ENCODE measurements around the gene TMPRSS11A.

TMPRSS11A gene

DNA sequence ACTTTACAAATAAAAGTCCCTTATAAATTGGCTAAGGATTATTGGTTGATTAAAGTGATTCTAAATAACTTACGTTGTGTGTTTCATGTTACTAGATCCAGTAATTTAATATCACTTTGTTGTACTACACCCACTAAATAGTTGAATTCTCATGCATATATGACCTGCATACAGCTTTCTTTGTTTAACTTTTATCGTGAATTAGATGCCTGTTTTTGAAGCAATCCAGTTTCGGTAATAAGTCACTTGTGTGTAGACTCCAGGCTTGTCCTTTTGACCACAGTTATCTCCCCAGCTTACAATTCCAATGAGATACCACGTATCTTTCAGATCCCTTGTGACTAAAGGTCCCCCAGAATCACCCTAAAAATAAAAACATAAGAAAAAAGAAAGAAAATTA, 52.2 kb downstream of the TMPRSS11A start:
- DNase-seq, result no peak

- DNase-seq, result no peak
These were observed 52.7 kb downstream of the TMPRSS11A start for GRCh38 chr4:67910585-67910905.

DNA sequence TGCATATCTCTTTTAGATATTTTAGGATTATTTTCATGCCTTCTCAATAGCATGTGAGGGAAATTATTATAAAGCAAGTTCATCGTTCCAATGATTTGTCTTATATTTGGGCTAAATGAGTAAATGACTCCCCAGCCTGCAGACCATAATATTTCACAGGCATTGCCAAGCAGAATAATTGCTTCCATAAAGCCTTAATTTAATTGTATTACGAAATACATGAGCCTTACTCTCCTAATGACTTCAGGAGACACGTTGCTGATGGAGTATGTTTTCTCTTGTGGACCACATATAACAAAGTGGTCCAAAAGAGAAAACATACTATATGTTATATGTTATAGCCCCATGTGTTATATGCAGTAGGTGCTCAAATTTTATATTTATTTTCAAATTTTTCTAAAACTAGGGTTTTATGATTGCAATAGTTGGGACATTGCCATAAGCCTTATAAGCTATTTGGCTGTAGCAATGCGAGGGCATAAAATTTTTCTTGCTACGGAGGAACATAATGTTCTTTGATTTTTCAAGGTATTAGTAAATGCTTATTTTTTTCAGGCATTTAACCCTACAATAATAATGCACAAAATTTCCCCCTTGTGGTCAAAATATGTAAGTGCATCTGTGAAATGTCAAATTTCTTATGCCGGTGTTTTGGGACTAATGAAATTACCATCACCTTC, 53.2 kb downstream of the TMPRSS11A start:
- no peak for DNase-seq

DNA sequence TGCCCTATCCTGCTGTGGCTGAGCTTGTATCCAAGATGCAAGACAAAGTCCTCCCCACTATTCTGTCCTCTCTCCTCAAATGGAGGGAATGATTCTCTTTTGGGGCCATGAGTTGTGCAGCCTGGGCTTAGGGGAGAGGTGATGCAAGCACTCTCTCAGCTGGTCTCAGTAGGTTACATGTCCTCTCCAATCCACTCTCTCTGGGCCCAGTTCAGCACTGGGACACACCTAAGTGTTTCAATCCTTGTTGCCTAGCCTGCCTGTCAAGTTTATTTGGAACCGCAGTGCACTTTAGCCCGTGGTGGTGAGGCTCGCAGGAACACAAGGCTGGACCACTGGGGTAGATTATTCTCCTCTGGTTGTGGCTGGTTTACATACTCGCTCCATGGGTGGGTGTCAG, 55.6 kb downstream of the TMPRSS11A start:
- no peak for DNase-seq

- no peak for DNase-seq
These were observed 64.2 kb downstream of the TMPRSS11A start for GRCh38 chr4:67899096-67899495.

- DNase-seq, result no peak
These were observed 65.6 kb downstream of the TMPRSS11A start for GRCh38 chr4:67897686-67898085.

DNA sequence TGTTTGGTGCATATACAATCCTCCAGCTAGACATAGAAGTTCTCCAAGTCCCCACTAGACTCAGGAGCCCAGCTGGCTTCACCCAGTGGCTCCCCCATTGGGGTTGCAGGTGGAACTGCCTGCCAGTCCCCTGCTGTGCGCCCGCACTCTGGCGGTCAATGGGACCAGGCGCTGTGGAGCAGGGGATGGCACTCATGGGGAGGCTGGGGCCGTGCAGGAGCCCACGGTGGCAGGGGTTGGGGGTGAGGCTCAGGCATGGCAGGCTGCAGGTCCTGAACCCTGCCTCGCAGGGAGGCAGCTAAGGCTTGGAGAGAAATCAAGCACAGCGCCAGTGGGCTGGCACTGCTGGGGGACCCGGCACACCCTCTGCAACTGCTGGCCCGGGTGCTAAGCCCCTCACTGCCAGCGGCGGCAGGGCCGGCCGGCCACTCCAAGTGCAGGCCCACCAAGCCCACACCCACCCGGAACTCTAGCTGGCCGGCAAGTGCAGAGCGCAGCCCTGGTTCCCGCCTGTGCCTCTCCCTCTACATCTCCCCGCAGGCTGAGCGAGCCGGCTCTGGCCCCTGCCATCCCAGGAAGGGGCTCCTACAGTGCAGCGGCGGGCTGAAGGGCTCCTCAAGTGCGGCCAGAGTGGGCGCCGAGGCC, 66.8 kb downstream of the TMPRSS11A start:
- no peak for DNase-seq

DNA sequence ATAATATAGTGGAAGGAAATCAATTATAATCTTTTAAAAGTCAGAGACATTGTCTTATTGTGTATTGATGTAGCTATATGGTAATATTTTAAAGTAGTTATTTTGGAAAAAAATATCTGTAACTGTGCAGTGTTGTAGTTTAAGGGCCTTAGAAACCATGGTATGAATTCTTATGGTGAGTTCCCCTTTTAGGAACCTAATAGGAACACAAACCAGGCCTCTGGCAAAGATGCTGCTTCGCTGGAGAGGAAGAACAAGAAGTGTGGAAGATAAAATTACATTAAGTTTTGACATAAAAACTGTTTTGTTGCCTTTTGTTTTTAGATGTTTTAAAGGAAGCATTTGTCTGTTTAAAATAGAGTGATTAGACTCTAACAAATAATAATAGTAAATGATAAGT, 68.6 kb downstream of the TMPRSS11A start:
- DNase-seq, result no peak

GRCh38 chr4:67892905-67893304, 70.4 kb downstream of the TMPRSS11A start:
- DNase-seq, result no peak

- no peak for DNase-seq
These were observed 71.0 kb downstream of the TMPRSS11A start for GRCh38 chr4:67892253-67892652.

DNA sequence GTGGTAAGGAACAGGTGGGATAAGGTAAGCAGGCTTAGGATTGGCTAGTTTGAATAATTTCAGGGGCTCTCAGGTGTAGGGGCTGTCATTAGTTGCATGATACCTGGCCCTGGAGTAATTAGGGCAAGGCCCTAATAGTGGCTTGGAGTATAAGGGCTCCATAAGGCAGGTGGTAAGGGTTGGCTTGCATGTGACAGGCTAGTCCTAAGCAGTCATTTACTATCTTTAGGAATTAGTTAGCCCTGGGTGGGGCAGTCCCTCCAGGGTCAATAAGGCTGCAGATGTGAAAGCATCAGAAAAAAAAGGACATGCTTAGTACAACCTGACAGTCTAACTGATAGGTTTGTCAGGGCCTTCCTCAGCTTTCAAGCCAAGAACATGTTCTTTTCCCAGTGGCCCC, 71.6 kb downstream of the TMPRSS11A start:
- DNase-seq, result no peak

GRCh38 chr4:67886281-67886680, 77.0 kb downstream of the TMPRSS11A start:
- DNase-seq, result no peak

DNA sequence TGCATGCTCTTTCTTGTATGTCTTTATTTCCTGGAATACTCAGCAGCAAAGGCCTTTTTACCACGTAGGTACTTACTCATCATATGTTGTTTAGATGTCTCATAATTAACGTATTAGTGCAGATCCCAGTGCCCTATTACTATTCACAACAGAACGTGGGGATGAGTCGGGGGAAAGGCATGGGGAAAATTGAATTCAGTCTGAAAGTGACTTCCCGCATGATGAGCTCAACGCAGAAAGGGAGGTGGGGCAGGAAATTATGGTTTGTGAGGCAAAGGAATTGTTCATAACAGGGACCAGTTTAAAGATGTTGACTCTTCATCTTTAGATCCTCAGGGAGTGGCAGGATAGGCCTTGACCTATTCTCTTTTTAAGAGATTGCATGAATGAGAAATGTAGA, 77.5 kb downstream of the TMPRSS11A start:
- DNase-seq, result no peak

- DNase-seq, result no peak
These were observed 78.6 kb downstream of the TMPRSS11A start for GRCh38 chr4:67884701-67885100.

- DNase-seq, result no peak
These were observed 79.4 kb downstream of the TMPRSS11A start, which contains the start of gene TMPRSS11D for GRCh38 chr4:67883902-67884301. Gene TMPRSS11D (minus strand): TSS chr4:67884002. CDS start chr4:67883933, 69 bp downstream.

DNA sequence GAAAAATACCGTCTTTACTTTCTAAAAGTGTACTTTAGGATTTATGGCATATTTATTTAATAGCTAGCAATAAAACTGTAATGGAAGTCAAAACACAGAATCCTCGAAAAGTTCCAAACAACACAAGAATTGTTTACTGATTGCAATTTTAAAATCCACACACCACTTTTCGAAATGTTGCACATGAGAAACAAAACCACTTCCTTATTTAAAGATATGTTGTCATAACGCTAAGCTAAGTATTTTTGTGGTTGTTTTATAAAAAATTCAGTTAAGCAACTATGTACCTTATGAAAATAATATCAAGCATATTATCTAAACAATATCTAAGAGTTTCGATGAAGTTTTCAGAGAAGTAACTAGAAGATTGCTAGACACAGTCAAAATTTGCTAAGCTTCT, 79.8 kb downstream of the TMPRSS11A start:
- DNase-seq, result no peak

GRCh38 chr4:67880866-67881610, 82.3 kb downstream of the TMPRSS11A start:
- DNase-seq, result no peak

DNA sequence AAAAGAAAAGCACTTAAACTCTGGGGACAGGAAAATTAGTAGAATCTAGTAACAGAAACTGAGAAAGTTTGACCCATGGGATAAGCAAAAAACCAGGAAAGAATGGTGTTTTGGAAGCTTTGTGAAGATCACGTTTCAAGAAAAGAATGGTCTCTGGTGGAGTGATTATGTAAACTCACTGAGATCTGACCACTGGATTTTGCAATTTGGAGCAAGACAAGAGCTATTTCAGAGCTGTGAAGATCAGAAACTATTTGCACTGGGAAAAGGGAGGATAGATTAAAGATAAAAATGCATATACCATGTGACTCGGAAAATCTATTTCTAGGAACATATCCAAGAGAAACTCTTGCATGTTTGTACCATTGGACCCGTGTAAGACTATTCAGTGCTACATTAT, 83.8 kb downstream of the TMPRSS11A start:
- no peak for DNase-seq

GRCh38 chr4:67877086-67877485, 86.2 kb downstream of the TMPRSS11A start:
- no peak for DNase-seq

DNA sequence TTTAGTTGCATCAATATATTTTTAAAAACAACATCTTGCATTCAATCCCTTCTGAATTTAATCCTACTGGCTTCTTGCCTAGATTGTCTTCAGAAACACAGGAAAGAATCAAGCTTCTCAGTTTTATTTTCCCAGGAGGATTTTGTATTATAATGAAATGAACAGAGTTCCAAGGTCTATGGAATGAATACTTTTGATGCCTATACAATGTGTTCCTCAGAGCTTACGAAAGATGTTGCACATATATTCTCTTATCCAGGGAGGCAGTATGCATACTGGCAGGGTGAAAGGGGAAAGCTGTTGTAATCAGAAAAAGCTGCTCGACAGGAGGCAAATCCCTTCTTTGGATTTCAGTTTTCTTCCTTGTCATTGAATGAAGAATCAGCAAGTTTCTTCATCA, 88.3 kb downstream of the TMPRSS11A start:
- DNase-seq, result no peak

- no peak for DNase-seq
These were observed 90.2 kb downstream of the TMPRSS11A start for GRCh38 chr4:67873116-67873515.

DNA sequence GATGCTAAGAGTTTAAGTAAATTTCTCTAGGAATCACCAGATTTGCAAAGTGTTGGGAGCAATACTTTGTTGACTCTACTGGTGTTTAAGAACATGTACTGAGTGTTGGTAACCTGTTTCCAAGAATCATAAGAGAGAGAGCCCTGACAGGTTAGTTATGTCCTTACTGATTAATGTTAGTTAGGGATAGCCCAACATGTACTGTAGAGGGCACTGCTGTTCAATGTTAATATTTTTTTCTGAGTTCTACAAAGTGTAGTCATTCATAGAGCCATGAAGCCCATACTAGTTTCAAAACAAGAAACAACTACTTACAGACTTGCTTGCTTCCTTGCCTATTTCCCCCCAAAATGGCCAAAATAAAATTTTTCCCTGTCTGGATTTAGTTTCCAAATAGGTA, 91.4 kb downstream of the TMPRSS11A start:
- DNase-seq, result no peak

DNA sequence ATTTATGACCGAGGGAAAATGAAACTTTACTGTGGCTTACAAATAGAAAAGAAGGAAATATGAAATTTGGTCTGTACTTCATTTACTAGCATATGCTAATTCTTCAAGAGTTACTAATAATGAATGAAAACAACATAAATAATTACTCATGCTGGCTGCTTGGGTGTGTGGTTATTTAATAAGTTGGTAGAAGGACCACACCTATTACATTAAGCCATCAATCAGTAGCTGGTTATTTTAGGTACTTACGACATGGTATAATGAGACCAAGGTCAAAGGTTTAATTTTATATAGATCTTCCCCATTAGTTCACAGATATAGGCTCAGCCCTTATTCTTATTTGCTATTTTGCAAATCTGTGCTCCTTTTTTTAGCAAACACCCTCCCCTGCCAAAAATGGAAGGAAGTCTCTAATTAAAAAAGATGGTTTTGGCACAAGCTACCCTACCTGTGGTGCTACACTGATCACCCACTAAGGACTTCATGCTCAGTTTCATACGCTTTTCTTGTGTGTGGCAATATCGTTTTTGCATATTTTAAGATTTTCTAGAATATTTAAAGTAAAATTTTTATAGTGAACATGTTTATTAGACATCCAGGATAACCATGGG, 93.6 kb downstream of the TMPRSS11A start:
- no peak for DNase-seq

GRCh38 chr4:67861513-67861912, 101.8 kb downstream of the TMPRSS11A start:
- no peak for DNase-seq
